ENCODE measurements around the gene ABLIM1.
A peak's percentile ranks its signal among the peaks of the same experiment; 100 is the strongest.

ABLIM1 gene

DNA sequence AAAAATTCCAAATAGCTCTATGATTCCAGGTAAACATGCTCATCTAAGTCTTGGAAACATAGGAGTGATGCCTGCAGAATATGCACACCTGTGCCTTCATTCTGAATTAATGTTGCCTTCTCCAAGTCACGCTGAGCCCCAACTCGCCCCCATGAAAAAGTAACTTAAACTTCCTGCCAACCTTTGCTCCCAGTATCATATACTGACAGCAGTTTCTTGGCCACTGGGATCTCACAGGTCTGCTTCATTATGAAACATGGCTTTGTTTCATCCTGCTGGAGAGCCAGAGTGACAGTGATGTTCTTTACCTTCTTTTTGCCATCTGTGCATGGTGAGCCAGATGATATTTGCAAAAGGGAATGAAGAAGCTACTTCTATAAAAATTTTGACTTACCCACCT is 34.9 kb downstream of the ABLIM1 start:
- H3K9me3 ChIP-seq (ENCODE audit: control insufficient read depth, insufficient read depth, low read length), result no peaks in the 10 kb centered on the region
- no peaks in the 10 kb centered on the region for H3K36me3 ChIP-seq (ENCODE audit: control insufficient read depth, insufficient read depth, low read length)
- no peaks in the 10 kb centered on the region for H3K27me3 ChIP-seq (ENCODE audit: control insufficient read depth, insufficient read depth, low read length)
- peak overlapping the region; percentile 92 for H3K27ac ChIP-seq (ENCODE audit: low read depth, low read length)
- 0 out of 2 replicates have a peak overlapping the region, but pooled peaks have one; percentile 4 for H3K4me3 ChIP-seq (ENCODE audit: low read depth, low read length)
- H3K9ac ChIP-seq (ENCODE audit: low read depth, low read length), result no peak overlapping the region
- H3K4me1 ChIP-seq (ENCODE audit: control insufficient read depth, insufficient read depth, low read length), result peaks cover 24% of the 10 kb centered on the region

DNA sequence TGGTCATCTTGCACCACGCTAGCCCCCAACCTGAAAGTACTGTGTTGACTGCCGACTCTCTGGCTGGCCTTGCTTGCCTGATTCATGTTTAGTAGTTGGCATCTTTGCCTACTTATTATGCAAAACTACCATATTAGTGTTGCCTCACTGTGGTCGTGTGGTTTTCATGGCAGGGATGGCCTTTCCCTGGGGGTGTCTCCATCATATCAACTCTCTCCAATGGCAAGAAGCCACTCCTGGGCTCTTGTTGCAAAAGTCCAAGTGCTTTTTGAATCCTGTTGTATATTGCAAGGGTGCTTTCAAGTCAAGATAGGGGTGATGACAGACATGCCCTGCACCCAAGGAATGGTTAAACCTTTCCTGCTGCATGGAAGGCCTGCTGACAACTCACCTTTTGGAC is 39.4 kb downstream of the ABLIM1 start:
- no peaks in the 10 kb centered on the region for H3K9me3 ChIP-seq (ENCODE audit: control insufficient read depth, insufficient read depth, low read length)

DNA sequence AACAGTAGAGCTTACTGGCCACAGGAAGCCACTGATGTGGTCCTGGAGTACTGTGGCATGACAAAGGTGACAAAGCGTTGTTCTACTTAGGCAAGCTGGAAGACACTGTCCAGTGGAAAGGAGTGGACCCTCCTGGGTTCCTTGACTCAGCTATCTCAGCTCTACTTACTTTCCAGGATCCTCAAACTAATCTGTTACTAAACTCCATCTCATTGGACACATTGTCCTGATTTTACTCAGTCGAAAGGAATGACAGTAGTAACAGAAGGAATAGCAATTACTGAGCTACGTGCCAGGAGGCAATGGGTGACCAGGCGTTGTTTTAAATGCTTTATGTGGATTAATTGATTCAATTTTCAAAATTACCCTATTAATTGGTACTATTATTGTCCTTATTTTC is 41.6 kb downstream of the ABLIM1 start:
- H3K4me1 ChIP-seq (ENCODE audit: control insufficient read depth, insufficient read depth, low read length), result no peaks in the 10 kb centered on the region

More for the DNA sequence above, 39.4 kb downstream of the ABLIM1 start:
- Histone ChIP-seq H3K9ac (ENCODE audit: low read depth, low read length) (no peak overlapping the region), H3K36me3 (ENCODE audit: control insufficient read depth, insufficient read depth, low read length) (no peaks in the 10 kb centered on the region), H3K27ac (ENCODE audit: low read depth, low read length) (no peak overlapping the region), H3K4me1 (ENCODE audit: control insufficient read depth, insufficient read depth, low read length) (peaks cover 15% of the 10 kb centered on the region), H3K27me3 (ENCODE audit: control insufficient read depth, insufficient read depth, low read length) (no peaks in the 10 kb centered on the region), H3K4me3 (ENCODE audit: low read depth, low read length) (no peak overlapping the region)

DNA sequence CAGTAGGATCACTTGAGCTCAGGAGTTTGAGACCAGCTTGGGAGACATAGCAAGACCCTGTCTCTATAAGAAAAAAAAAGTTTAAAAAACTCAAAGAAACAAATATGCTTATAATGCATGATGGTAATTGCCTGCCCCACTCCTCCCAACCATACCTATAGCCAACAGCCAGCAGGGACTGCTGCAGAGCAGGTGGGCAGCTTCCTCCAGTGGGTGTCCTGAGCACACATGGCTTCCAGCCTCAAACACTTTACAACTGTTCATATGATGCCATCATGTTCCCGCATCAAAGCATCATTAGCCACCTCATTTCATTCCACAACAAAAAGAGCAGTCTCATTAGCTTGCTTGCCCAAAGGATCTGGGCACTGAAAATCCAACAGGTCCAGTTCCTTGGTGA is 42.0 kb downstream of the ABLIM1 start:
- Histone ChIP-seq H3K27ac (ENCODE audit: low read depth, low read length) (no peak overlapping the region), H3K36me3 (ENCODE audit: control insufficient read depth, insufficient read depth, low read length) (no peaks in the 10 kb centered on the region), H3K4me3 (ENCODE audit: low read depth, low read length) (no peak overlapping the region), H3K9ac (ENCODE audit: low read depth, low read length) (no peak overlapping the region), H3K9me3 (ENCODE audit: control insufficient read depth, insufficient read depth, low read length) (no peaks in the 10 kb centered on the region), H3K4me1 (ENCODE audit: control insufficient read depth, insufficient read depth, low read length) (no peaks in the 10 kb centered on the region), H3K27me3 (ENCODE audit: control insufficient read depth, insufficient read depth, low read length) (no peaks in the 10 kb centered on the region)

More for the DNA sequence above, 41.6 kb downstream of the ABLIM1 start:
- Histone ChIP-seq H3K9me3 (ENCODE audit: control insufficient read depth, insufficient read depth, low read length) (no peaks in the 10 kb centered on the region), H3K4me3 (ENCODE audit: low read depth, low read length) (no peak overlapping the region), H3K36me3 (ENCODE audit: control insufficient read depth, insufficient read depth, low read length) (no peaks in the 10 kb centered on the region), H3K27me3 (ENCODE audit: control insufficient read depth, insufficient read depth, low read length) (no peaks in the 10 kb centered on the region), H3K9ac (ENCODE audit: low read depth, low read length) (no peak overlapping the region), H3K27ac (ENCODE audit: low read depth, low read length) (no peak overlapping the region)

DNA sequence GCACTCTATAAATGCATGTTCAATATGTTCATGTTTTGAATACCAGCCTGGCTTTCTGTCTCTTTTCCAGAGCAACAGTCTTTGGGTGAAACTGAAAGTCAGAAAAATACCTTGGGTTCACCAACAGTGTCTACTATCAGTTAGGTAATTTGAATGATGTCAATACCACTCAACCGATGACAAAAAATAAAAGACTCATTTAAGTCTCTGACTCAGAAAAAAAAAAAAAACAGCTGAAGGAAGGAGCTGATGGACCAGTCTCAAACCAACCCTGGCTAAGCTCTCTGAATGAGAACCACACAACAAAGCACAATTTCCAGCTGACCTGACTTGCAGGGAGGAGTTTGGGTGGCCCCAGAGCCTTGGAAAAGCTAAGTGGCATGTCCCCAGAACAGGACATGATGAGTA is 42.5 kb downstream of the ABLIM1 start:
- H3K27me3 ChIP-seq (ENCODE audit: control insufficient read depth, insufficient read depth, low read length), result no peaks in the 10 kb centered on the region
- H3K27ac ChIP-seq (ENCODE audit: low read depth, low read length), result no peak overlapping the region
- H3K4me3 ChIP-seq (ENCODE audit: low read depth, low read length), result no peak overlapping the region
- H3K36me3 ChIP-seq (ENCODE audit: control insufficient read depth, insufficient read depth, low read length), result no peaks in the 10 kb centered on the region
- no peaks in the 10 kb centered on the region for H3K4me1 ChIP-seq (ENCODE audit: control insufficient read depth, insufficient read depth, low read length)
- no peaks in the 10 kb centered on the region for H3K9me3 ChIP-seq (ENCODE audit: control insufficient read depth, insufficient read depth, low read length)
- no peak overlapping the region for H3K9ac ChIP-seq (ENCODE audit: low read depth, low read length)

DNA sequence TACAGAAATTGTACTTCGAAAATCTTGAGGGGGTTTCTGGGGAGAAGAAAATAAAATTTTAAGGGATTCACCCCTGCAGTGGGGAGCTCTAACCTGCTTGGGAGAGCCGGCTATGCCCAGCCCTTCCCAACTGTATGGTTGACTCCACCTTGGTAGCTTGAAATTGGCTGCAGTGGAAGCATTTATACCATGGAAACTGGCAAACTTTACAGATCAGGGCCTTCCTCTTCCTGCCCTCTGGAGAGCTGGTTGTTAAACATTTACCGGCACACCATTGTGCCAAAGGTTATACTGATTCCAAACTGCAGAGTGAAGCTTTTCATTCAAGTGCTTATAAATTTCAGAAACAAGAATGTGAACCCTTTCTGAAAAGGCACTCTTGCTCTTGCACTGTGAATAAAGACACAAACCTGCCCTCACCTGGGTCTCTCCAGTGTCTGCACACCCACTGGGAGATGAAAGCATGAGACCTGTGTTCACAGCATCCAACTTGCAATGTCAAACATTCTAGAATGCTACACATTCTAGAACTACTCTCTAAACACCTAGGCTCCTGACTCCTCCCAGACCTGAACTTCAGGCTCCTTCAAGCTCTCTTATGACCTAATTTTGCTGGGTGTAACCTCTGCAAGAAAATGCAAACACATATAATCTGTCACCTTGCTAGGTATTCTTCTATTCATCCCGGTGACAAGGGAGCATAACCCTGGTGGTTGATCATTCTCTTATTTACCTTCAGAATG is 44.7 kb downstream of the ABLIM1 start:
- Histone ChIP-seq H3K36me3 (ENCODE audit: control insufficient read depth, insufficient read depth, low read length) (no peaks in the 10 kb centered on the region), H3K27me3 (ENCODE audit: control insufficient read depth, insufficient read depth, low read length) (no peaks in the 10 kb centered on the region), H3K4me1 (ENCODE audit: control insufficient read depth, insufficient read depth, low read length) (peaks cover 5% of the 10 kb centered on the region; the same call in 1 of the 2 replicates), H3K27ac (ENCODE audit: low read depth, low read length) (no peak overlapping the region), H3K4me3 (ENCODE audit: low read depth, low read length) (no peak overlapping the region), H3K9ac (ENCODE audit: low read depth, low read length) (no peak overlapping the region), H3K9me3 (ENCODE audit: control insufficient read depth, insufficient read depth, low read length) (no peaks in the 10 kb centered on the region)

DNA sequence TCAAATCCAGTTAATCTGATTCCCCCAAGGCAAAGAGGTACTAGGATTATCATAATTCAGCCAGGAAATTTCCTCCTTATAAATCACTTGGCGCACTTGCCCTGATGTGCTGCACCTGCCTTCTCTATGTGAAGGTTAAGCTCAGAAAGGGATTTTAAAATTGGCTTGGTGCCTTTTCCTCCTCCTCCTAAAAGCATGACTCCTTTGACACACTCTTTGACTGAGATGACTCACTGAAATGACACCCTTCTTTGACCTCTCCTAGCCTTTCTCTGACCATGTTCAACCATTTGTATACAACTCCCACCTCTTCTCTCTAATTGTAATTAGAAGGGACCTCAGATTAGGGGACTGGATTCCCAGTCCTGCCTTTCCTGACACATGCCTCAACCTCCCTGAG is 46.5 kb downstream of the ABLIM1 start:
- no peaks in the 10 kb centered on the region for H3K36me3 ChIP-seq (ENCODE audit: control insufficient read depth, insufficient read depth, low read length)
- no peak overlapping the region for H3K9ac ChIP-seq (ENCODE audit: low read depth, low read length)
- H3K9me3 ChIP-seq (ENCODE audit: control insufficient read depth, insufficient read depth, low read length), result no peaks in the 10 kb centered on the region
- H3K4me3 ChIP-seq (ENCODE audit: low read depth, low read length), result no peak overlapping the region
- no peak overlapping the region for H3K27ac ChIP-seq (ENCODE audit: low read depth, low read length)
- H3K4me1 ChIP-seq (ENCODE audit: control insufficient read depth, insufficient read depth, low read length), result peaks cover 5% of the 10 kb centered on the region; the same call in 1 of the 2 replicates
- no peaks in the 10 kb centered on the region for H3K27me3 ChIP-seq (ENCODE audit: control insufficient read depth, insufficient read depth, low read length)

DNA sequence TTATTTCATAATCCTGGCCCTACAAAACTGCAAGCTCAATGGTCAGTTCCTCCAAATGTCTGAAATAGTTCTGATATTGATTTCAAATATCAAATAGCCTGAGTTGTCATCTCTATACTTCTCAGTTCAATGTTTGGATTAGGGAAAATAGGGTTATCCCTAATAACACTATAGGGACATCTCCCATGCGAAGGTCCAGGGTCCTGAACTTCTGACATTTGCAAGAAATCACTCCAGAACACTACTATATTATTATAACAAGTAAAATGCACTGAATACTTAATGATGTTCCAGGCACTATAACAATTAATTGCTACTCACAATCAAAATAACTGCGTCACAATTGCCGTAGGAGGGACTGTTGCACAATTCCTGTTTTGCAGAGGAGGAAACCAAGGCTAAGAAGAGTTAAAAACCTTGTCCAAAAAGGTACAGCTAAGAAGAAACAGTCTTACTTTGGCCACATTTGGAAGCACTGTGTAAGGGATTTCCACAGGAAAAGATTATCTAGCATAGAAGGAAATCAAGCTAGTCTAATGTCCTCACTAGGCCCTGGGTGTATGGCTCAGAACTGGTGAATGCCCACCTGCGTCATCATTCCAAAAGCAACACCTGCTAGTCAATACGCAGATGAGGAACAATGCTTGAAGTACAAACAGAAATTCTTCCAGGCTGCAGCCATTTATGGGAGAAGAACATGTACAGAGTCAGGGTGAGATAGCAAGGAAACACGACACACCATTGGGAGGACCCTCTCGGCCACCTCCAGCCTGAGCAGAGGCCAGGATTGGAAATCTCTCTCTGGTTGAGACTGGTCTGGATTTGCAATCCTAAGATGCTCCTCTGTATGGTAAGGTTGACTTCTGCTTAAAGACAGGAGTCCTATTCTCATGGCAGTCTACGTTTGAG is 48.3 kb downstream of the ABLIM1 start:
- H3K36me3 ChIP-seq (ENCODE audit: control insufficient read depth, insufficient read depth, low read length), result no peaks in the 10 kb centered on the region
- H3K9me3 ChIP-seq (ENCODE audit: control insufficient read depth, insufficient read depth, low read length), result no peaks in the 10 kb centered on the region
- peaks cover 5% of the 10 kb centered on the region; the same call in 1 of the 2 replicates for H3K4me1 ChIP-seq (ENCODE audit: control insufficient read depth, insufficient read depth, low read length)
- H3K27me3 ChIP-seq (ENCODE audit: control insufficient read depth, insufficient read depth, low read length), result no peaks in the 10 kb centered on the region
- H3K4me3 ChIP-seq (ENCODE audit: low read depth, low read length), result no peak overlapping the region
- no peak overlapping the region for H3K9ac ChIP-seq (ENCODE audit: low read depth, low read length)
- H3K27ac ChIP-seq (ENCODE audit: low read depth, low read length), result no peak overlapping the region

DNA sequence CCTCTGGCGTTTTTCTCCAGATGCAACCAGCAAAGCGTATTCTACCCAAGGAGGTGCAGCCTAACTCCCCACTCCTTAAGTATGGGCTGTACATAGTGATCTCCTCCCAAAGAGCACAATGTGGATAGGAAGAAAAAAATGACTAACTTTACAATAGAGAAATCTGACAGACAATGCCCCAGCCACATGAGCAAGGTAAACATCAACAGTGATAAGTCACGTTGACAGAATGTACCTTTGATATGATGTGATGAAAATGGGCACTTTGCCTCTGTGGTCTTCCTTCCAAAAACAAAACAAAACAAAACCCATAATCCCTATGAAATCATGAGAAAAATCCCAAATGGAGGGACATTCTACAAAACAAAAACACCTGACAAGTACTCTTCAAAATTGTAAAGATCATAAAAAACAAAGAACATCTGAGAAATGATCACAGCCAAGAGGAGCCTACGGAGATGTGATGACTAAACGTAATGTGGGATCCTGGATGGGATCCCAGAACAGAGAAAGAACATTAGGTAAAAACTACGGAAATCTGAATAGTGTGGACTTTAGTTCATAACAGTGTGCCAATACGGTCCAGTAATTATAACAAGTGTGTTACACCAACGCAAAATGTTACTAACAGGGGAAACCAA is 50.6 kb downstream of the ABLIM1 start:
- peaks cover 5% of the 10 kb centered on the region; the same call in 1 of the 2 replicates for H3K4me1 ChIP-seq (ENCODE audit: control insufficient read depth, insufficient read depth, low read length)

DNA sequence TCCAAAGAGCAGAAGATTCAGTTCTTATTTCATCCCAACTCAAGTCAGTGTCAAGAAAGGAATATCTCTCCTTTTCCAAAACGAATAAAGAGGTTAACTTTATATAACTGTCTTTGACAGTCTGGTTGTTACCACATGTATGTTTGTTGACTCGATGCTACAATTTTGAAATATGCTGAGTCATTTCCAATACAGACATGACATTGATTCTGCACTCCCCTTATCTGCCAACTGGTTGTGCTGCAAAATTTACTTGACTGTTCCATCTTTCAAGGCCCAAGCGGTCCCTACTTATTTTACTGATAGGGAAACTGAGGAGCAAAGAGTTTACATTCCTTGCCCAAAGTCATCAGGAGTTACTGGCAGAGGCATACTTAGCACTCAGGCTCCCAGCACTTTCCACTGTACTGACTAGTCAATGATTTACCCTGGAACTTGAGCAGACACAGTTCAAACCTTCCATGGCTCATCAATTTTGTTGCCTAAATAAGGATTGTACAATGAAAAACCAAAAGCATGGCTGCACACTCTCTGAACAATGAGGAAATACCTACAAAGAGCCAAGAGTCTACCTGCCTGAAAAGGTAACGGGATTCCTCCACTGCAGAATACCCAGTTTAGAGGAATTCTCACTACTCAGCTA is 52.8 kb downstream of the ABLIM1 start:
- no peak overlapping the region for H3K27ac ChIP-seq (ENCODE audit: low read depth, low read length)
- H3K36me3 ChIP-seq (ENCODE audit: control insufficient read depth, insufficient read depth, low read length), result no peaks in the 10 kb centered on the region
- no peaks in the 10 kb centered on the region for H3K27me3 ChIP-seq (ENCODE audit: control insufficient read depth, insufficient read depth, low read length)
- H3K4me3 ChIP-seq (ENCODE audit: low read depth, low read length), result no peak overlapping the region
- H3K9ac ChIP-seq (ENCODE audit: low read depth, low read length), result no peak overlapping the region
- H3K4me1 ChIP-seq (ENCODE audit: control insufficient read depth, insufficient read depth, low read length), result peaks cover 2% of the 10 kb centered on the region; the same call in 1 of the 2 replicates
- no peaks in the 10 kb centered on the region for H3K9me3 ChIP-seq (ENCODE audit: control insufficient read depth, insufficient read depth, low read length)

More for the DNA sequence above, 50.6 kb downstream of the ABLIM1 start:
- H3K4me3 ChIP-seq (ENCODE audit: low read depth, low read length), result no peak overlapping the region
- no peaks in the 10 kb centered on the region for H3K36me3 ChIP-seq (ENCODE audit: control insufficient read depth, insufficient read depth, low read length)
- no peak overlapping the region for H3K27ac ChIP-seq (ENCODE audit: low read depth, low read length)
- H3K9me3 ChIP-seq (ENCODE audit: control insufficient read depth, insufficient read depth, low read length), result no peaks in the 10 kb centered on the region
- no peaks in the 10 kb centered on the region for H3K27me3 ChIP-seq (ENCODE audit: control insufficient read depth, insufficient read depth, low read length)
- no peak overlapping the region for H3K9ac ChIP-seq (ENCODE audit: low read depth, low read length)
